NCI-H748 (cell line): Measurements from ENCODE around the gene EFNA3.
A peak's percentile ranks its signal among the peaks of the same experiment; 100 is the strongest.

ENCODE experiments used
- DNase-seq: peaks from one replicate; lab custom pipeline; 2025; ENCODE audit not compliant: unreplicated experiment; lab: John Stamatoyannopoulos, UW

Gene EFNA3

DNA sequence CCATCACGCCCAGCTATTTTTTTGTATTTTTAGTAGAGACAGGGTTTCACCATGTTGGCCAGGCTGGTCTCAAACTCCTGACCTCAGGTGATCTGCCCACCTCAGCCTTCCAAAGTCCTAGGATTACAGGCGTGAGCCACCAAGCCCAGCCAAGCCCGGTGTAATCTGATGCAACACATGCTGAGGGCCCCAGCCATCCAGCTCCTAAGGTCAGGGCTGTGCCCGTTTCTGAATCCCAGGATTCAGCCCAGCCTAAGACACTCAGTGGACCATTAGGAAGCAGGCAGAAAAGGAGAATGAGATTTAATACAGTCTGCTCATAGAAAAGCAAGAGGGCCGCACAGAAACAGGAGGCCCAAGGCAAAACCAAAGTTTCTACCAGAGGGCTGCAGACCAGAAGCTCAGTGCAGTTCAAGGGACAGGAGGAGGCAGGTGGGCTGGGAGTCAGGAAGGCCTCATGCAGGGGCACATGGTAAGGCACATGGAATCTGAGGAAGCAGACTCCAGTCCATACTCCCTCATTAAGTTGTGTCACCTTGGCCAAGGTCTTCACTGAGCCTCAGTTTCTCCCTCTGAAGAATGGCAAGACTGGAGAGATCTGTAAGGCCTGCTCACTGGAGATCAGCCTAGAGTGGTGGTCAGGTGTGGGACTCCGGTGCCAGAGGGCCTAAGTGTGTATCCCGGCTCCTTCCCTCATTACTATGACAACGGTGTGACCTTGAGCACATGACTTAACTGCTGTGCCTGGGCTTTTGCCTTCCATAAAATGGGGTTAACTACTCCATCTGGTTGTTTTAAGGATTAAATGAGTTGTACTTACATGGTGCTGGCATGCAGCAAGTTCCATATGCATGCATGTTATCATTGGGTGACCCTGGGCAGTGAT lies 29.9 kb upstream of the EFNA3 start:
- DNase-seq = no peak

DNA sequence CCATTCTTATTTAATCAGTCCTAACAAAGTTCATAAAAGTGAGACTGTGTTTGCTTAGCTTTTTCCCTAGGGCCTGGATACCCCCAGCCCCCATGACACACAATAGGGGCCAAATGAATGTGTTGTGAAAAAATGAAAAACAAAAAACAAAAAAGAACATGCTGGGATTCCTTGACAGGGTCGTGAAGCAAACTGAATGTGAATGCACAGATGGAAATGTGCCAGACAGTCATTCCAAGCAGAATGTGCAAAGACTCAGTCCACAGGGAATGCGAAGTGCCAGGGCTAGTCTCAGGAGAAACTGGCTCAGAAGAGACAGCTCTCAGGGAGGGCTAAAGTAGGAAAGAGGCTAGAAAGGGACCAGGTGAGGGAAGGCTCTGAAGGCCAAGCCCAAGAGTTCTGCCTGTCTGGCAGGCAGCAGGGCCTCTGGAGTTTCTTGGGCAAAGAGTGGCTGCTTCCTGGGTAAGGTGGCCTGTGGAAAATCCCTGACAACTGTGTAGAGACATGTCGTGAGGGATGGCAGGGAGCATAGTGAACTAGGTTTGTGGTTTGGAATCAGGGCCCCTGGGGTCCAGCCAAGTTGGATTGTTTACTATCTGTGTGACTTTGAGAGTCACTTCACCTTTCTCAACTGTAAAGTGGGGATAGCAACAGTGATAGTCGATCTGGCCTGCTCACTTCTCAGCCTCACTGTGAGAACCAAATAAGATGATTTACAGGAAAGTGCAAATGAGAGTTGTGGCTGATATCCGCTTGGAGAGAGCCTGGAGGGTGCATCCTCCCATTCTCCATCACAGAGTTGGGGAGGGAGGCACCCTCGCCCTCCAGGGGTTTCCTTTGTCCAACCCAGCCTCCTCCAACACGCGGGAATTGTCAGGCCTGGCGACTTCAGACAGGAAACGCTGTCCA lies 28.7 kb upstream of the EFNA3 start:
- peak; percentile 39 for DNase-seq

DNA sequence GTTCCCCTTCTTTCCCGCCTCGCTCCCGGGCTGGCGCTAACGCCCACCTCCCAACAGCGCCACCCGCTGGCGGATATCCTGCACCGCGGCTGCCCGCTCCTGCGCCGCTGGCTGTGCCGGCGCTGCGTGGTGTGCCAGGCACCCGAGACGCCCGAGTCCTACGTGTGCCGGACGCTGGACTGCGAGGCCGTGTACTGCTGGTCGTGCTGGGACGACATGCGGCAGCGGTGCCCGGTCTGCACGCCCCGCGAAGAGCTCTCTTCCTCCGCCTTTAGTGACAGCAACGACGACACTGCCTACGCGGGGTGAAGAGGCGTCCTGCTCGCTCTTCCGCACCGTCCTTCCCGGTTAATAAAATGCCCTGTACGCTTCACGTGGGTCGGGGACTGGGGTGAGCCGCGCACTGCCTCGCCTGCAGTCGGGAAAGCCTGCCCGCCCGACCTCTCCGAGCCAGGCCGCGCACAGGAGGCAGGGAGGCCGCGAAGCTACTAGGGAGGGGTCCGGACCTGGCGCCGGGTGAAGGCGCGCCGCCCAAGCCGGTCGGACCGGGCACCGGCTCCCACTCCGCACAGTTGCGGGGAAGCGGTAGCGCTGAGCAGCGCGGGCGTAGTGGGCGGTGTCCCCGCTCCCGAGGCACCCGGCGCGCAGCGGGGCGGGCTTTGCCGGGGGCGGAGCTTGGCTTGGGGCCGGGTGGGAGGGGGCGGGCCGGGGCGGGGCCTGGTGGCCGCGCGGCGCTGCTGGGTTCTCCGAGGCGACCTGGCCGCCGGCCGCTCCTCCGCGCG lies 27.9 kb upstream of the EFNA3 start, which contains the start of gene ADAM15:
ADAM15 (plus strand) TSS at position 757 of the 782 bp plus-strand sequence. CDS start 71 bp downstream, outside the sequence.
- DNase-seq = peak; percentile 95

DNA sequence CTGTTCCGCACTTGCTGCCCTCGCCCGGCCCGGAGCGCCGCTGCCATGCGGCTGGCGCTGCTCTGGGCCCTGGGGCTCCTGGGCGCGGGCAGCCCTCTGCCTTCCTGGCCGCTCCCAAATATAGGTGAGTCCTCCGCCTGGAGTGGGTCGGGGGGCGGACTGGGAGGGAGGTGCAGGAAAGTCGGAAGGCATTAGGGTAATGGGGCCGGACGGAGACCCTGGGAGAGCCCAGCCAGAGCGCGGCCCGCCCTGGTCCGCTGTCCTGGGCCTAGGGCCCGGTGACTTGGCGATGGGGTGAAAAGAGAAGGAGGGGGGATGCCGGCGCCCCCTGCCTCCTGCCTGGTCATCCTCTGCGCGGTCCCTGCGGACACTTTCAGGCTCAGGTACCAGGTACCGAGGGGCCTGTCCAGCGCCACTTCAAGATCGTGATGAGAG lies 27.3 kb upstream of the EFNA3 start:
- DNase-seq = no peak

DNA sequence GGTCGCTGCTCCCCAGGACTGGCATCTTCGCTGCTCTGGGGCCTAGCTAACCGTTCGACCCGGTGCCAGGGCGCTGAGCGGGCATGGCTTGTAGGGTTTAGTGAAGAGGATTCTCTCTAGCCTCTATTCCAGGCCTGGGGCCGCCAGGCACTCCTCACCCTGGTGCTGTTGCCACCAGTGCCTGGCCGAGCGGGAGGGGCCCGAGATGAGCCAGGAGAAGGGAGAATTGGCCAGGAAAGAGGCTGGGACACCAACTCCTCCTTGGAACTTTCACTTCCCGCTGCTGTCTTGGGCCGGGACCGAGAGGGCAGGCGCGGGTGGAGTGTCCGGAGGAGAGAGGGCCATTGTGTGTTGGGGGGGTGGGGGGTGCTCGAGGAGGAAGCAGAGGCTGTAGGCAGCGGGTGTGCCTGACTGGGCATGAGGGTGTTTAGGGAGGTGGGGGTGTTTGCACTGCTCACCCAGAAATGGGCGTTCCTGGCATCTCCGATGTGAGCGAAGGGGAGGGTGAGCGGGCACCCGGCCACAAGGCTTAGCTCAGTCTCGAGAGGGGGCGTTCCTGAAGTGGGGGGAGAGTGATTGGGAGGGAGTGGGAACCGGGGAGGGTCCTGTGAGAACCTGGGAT lies 26.7 kb upstream of the EFNA3 start:
- peak; percentile 52 for DNase-seq

DNA sequence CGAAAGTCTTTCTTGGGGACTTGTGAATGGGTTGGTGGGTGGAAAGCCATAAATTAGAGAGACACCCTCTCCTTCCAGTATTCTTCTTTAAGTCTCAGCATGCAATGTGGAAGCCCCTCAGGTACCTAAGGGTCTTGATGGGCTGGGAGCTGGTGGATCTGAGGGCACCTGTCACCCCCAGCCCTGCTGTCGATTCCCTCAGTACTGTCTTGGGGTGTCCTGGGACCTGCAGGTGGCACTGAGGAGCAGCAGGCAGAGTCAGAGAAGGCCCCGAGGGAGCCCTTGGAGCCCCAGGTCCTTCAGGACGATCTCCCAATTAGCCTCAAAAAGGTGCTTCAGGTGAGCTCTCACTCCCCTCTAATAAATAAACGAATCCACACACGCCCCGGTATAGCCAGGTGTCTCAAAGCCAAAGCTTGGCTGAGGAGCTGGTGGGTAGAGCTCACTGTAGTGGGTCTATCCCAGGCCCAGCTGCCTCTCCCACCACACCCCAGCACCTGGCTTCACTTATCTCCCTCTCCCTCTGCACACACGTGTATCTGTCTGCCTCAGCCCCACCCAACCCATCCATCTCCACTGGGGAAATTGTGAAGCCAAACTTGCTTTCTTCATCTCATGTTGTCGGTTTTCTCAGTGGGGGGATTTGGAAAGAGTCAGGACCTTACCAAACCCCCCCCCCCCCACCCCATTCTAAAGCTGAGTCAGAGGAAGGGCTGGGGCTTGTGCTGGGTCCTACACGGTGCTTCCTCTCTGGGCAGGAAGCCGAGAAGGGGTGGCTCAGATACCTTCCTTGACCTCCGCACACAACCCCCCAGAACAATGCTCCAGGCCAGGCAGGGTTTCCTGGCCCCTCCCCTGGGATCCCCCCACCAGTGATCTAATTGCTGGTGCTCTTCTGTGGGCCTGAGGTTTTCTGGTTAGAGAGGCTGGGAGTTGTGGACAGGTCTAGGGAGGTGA lies 25.9 kb upstream of the EFNA3 start:
- DNase-seq = peak; percentile 39

DNA sequence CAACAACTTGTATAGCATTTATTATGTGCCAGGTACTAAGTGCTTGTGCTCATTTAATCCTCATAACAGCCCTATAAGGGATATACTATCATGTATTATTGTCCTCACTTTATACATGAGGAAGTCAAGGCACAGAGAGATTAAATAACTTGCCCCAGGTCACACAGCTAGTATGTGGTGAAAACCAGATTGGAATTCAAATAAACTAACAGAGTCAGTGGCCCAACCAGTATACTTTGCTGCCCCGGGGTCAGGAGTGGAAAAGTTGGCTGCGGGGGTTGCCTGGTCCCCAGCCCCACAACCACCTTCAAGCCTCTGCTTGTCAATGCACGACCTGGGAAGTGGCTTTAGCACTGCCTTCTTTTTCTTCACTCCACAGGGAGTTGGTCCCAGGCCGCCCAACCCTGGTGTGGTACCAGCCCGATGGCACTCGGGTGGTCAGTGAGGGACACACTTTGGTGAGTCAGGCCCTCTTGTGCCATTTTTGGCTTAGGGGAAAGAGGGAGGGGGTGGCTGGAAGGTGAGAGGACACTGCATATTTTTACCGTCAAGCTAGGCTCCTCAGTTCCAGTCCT lies 25.0 kb upstream of the EFNA3 start:
- DNase-seq = no peak

DNA sequence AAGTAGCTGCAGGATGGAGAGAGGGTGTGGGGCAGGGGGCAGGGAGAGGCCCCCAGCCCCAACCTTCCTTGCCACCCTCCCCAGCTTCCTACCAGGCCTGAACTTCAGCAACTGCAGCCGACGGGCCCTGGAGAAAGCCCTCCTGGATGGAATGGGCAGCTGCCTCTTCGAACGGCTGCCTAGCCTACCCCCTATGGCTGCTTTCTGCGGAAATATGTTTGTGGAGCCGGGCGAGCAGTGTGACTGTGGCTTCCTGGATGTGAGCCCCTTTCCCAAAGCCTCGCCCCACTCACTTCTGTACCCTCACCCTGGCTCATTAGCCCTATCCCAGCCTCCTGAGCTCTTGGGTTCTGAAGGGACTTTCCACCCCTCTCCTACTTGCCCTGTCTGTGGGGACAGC lies 21.5 kb upstream of the EFNA3 start:
- DNase-seq = no peak

DNA sequence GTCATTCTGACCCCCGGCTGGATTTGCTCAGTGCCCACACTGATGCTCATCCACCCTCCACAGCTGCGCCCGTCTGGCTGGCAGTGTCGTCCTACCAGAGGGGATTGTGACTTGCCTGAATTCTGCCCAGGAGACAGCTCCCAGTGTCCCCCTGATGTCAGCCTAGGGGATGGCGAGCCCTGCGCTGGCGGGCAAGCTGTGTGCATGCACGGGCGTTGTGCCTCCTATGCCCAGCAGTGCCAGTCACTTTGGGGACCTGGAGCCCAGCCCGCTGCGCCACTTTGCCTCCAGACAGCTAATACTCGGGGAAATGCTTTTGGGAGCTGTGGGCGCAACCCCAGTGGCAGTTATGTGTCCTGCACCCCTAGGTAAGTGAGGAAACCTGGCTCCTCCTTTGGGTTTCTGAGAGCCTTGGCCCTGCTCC lies 20.8 kb upstream of the EFNA3 start:
- DNase-seq = no peak

DNA sequence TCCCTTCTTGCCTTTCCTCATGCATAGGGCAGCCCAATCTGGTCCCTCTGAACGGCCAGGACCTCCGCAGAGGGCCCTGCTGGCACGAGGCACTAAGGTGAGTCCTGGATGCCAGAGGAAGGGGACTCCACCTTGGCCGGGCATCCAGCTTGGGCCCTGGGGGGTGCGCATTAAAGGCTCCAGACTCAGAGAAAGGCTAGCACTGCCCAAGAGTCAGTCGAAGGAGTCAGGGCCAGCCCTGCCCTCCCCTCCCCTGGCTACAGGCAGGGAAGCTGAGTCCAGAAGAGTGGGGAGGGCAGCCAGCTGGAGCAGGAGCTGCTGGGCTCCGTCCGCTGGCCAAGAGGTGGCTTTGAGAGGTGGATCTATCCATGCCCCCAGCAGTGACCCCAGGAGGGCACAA lies 17.9 kb upstream of the EFNA3 start:
- DNase-seq = no peak

DNA sequence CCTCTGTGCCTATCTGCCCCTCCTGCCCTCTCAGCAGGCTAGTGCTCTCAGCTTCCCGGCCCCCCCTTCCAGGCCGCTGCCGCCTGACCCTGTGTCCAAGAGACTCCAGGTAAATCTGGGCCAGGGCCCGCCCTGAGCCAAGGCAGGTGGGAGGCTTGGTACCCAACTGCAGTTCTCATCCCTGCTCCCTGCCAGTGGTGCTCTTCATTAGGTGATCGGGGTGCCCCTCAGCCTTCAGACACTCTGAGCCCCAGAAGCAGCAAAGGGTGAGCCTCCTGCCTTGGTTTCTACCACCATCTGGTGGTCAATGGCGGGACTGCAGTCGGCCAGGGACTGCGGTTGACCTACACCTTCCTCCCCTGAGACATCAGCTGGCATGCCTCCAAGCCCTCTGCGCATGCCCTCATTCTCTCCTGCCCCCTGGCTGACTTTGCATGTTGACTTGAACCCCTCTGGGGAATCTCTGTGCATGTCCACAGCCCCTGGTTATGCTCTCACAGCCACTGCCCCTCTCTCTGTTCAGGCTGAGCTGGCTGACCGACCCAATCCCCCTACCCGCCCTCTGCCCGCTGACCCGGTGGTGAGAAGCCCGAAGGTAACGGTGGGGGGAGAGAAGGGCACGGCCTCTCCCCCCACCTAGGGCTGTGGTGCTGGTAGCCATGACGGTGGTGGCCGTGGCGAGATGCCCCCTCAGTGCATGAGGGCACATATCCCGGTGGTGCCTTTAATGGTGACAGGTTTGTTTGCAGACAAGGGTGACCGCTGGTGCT lies 17.1 kb upstream of the EFNA3 start:
- peak; percentile 94 for DNase-seq

DNA sequence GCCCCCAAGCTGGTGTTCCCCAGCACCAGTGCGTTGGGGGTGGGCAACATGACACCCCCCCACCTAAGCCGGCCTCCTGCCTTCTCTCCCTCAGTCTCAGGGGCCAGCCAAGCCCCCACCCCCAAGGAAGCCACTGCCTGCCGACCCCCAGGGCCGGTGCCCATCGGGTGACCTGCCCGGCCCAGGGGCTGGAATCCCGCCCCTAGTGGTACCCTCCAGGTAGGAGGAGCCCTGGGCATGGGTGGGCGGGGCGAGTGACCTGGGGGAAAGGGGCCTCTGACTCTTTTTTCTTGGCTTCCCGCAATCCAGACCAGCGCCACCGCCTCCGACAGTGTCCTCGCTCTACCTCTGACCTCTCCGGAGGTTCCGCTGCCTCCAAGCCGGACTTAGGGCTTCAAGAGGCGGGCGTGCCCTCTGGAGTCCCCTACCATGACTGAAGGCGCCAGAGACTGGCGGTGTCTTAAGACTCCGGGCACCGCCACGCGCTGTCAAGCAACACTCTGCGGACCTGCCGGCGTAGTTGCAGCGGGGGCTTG lies 16.4 kb upstream of the EFNA3 start:
- DNase-seq = peak; percentile 68

DNA sequence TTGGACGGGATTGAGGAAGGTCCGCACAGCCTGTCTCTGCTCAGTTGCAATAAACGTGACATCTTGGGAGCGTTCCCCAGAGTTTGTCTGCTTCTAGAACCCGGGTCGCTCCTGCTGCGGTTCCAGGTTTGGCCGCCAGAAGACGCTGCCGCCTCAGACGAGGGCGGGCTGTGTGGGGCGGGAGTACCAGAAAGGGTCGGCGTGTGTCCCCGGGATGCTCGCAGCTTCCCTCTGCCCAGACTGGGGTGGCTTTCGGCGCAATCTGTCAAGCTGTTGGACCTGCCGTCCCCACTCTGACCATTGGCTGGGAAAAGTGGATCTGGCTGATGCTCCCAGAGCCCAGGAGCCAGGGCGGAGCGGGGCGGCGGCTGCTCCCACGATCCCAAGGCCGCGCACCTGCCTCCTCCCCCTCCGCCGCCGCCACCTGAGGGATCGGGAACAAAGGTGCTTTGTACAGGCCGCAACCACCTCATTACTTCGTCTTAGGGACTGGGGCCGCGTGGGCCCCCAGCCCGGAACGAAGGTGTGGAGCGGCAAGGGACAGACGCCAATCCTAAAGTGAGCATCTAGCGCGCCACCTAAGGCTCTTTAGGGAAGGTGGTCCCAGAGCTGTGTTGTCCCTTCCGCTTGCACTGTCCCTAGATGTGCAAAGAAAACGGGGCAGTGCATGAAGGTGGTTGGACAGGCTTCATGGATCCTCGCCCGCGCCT lies 15.8 kb upstream of the EFNA3 start:
- peak; percentile 84 for DNase-seq

DNA sequence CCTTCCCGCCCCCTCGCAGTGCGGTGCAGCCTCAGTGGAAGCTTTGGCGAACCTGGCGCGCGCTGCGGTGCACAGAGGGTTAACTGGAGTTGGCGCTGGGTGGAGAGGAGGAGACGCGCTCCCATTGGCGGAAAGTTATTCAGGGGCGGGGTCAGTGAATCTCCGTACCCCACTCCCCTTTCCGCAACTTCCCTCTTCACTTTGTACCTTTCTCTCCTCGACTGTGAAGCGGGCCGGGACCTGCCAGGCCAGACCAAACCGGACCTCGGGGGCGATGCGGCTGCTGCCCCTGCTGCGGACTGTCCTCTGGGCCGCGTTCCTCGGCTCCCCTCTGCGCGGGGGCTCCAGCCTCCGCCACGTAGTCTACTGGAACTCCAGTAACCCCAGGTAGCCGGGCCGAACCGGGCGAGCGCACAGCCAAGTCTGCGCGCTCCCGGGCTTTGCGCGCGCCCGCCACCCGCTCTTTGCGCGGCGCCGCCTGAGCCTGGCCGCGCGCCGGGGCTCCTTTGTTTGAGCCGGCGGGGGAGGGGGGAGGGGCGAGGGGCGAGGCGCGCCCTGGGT lies 15.0 kb upstream of the EFNA3 start, which contains the start of gene EFNA4:
EFNA4 (plus strand) TSS at position 191 of the 561 bp plus-strand sequence; CDS start at position 275, 84 bp downstream.
- peak; percentile 81 for DNase-seq

DNA sequence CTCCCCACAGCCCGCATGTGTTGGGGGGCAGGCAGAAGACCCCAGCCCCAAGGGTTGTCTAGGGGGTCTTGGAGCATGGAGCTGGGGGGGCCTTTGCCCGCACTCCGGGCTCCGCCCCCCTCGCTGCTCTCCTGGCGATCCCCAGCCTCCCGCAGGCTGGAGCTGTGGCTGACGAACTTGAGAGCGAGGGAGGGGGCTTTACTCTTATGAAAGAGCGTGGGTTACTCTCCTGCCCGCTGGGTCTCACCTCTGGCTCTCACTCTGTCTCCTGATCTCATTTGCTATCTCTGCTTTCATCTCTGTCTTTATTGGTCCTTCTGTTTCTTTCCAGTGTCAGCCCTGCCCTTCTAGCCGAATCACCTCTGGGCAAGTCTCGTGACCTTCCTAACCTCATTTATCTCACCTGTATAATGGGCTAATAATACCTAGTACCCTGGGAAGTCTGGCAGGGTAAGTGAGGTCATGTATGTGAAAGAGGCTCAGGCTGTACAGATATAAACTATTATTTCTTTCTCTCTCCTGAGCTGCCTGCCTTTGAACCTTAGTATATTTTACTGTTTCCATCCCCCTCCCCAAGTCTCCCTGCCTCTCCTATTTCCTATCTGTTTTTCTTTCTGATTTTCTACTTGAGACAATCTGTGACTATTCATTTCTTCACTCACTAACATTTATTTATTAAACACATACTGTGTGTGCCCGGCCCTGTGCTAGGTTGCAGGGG lies 14.4 kb upstream of the EFNA3 start:
- DNase-seq = peak; percentile 66

DNA sequence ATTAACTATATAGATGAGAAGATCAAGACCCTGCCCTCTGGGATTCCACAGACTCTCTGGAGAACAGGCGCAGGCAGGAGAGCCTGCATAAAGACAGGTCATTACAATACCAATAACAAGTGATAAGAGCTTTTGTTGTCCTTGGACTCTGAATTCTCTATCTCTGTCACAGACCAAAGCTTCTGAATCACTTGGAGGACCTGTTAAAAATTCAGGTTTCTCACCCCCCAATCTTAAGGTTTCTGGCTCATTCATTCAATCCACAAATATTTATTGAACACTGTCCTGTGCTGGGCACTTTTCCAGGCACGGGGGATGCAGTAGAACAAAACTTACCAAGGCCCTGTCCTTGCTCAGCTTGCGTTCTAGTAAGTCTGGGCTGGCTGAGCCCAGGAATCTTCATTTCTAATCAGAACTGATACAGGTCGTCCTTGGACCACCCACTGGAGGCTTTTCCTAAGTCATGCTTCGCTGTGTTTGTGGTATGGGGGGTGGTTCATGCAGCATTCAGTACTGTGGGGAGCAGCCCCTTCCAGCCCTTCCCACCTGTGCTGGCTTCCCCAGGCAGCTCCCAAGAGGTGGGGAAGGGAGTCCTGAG lies 13.7 kb upstream of the EFNA3 start:
- no peak for DNase-seq
